HCEC 1CT (cell line): ENCODE results near the gene AMPH.

ENCODE experiments used
- DNase-seq: peaks from one replicate; pipeline ENCODE4 v3.0.0-alpha.2; 2017

Gene AMPH

GRCh38 chr7:38539477-38540081, 91.6 kb downstream of the AMPH start:
- no peak for DNase-seq

- DNase-seq: no peak
Observed at GRCh38 chr7:38535073-38535472, 96.1 kb downstream of the AMPH start.

- no peak for DNase-seq
Observed at GRCh38 chr7:38525857-38526256, 105.3 kb downstream of the AMPH start.

- no peak for DNase-seq
Observed at GRCh38 chr7:38524786-38525185, 106.4 kb downstream of the AMPH start.

GRCh38 chr7:38520741-38521140, 110.4 kb downstream of the AMPH start:
- DNase-seq: no peak

- no peak for DNase-seq
Observed at GRCh38 chr7:38518541-38518940, 112.6 kb downstream of the AMPH start.

- DNase-seq: no peak
Observed at GRCh38 chr7:38512704-38513103, 118.5 kb downstream of the AMPH start.

- no peak for DNase-seq
Observed at GRCh38 chr7:38512291-38512690, 118.9 kb downstream of the AMPH start.

GRCh38 chr7:38507384-38507783, 123.8 kb downstream of the AMPH start:
- no peak for DNase-seq

GRCh38 chr7:38506756-38507155, 124.4 kb downstream of the AMPH start:
- DNase-seq: peak; percentile 26

- DNase-seq: no peak
Observed at GRCh38 chr7:38506004-38506403, 125.2 kb downstream of the AMPH start.

- DNase-seq: no peak
Observed at GRCh38 chr7:38504684-38505083, 126.5 kb downstream of the AMPH start.

- no peak for DNase-seq
Observed at GRCh38 chr7:38502848-38503247, 128.3 kb downstream of the AMPH start.

- DNase-seq: no peak
Observed at GRCh38 chr7:38502289-38502688, 128.9 kb downstream of the AMPH start.

GRCh38 chr7:38492010-38492409, 139.2 kb downstream of the AMPH start:
- DNase-seq: no peak

GRCh38 chr7:38482521-38482920, 148.7 kb downstream of the AMPH start:
- DNase-seq: no peak

- DNase-seq: no peak
Observed at GRCh38 chr7:38481401-38481800, 149.8 kb downstream of the AMPH start.

GRCh38 chr7:38478404-38478803, 152.8 kb downstream of the AMPH start:
- no peak for DNase-seq

GRCh38 chr7:38477333-38477732, 153.8 kb downstream of the AMPH start:
- no peak for DNase-seq

GRCh38 chr7:38476764-38477163, 154.4 kb downstream of the AMPH start:
- no peak for DNase-seq

GRCh38 chr7:38465956-38466355, 165.2 kb downstream of the AMPH start:
- DNase-seq: no peak

GRCh38 chr7:38463277-38464225, 167.6 kb downstream of the AMPH start:
- DNase-seq: no peak

GRCh38 chr7:38462819-38463218, 168.4 kb downstream of the AMPH start:
- no peak for DNase-seq

GRCh38 chr7:38461887-38462286, 169.3 kb downstream of the AMPH start:
- no peak for DNase-seq
